Effector CD8-positive, alpha-beta T cell (primary cell): Measurements from ENCODE around the gene STK35.

Source experiments
- DNase-seq: peaks from one replicate; lab custom pipeline; 2025; lab: John Stamatoyannopoulos, UW

Gene STK35

DNA sequence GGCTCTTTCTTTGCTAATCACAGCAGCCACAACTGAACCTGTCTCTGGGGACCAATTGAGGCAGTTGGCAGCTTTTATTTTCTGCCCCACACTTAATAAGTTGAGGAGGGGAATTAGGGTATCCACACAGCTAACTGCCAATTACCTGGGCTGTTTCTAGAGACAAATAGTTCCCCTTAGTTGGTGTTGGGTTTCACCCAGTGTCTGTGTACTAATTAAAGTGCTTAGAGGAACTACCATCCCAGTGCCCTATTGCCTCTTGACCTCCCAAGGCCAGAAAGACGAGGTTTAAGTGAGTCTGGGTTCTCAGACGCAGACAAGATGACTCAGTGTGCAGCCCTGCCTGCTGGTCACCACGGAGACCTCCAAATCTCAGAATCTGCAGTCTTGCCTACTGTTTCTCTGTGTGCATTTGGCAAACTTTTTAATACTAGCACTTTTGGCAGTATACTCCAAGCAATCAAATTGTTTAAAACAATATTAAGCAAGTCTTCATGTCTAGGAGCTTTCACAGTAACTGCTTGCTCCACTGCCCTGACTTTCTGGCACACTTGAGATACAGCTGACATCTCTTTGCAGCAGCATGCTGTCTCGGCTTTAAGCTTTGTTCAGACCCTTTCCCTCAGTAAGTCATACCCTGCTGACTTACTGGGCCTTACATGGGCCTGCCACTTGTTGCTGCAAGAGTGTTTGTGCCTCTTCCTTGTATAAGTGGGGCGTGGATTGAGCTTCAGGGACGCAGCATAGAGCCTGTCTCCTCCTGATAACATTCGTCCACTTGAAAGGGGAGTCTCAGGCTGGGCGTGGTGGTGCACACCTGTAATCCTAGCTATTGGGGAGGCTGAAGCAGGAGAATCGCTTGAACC is 31.9 kb downstream of the STK35 start:
- no peak for DNase-seq

DNA sequence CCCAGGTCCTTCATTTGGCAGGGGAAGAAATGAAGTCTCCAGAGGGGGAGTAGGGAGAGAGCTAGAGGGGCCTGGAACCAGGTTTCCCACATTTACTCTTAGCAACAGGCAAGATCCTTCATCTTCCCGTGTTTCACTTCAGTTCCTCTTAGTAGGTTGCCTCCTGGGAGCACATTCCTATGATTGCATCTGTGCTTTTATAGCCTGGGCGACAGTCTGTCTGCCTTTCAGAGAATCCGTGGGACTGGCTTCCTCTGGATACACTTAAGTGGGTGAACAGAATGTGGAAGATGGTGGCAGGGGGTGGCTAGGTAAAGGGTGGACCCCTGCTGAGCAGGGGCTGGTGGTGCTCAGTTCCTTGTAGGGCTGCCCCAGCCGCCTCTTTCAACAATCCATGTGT is 33.4 kb downstream of the STK35 start:
- no peak for DNase-seq

DNA sequence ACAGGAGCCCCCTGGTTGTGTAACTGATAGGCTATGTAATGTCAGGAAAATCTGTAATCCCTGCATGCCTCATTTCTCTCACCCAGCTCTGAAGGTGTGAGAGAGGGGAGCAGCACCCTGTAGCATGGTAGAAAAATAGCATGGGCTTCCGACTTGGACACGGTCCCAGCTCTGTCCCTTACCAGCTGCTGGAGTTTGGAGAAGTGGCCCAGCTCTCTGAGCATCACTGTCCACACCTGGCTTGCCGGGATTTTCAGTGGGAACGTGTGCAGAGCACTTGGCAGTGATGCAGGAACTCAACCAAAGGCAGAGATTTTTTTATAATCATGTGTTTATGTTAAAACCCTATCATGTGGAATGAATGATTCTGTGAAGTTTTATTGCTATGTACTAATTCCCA is 34.6 kb downstream of the STK35 start:
- DNase-seq, result no peak

DNA sequence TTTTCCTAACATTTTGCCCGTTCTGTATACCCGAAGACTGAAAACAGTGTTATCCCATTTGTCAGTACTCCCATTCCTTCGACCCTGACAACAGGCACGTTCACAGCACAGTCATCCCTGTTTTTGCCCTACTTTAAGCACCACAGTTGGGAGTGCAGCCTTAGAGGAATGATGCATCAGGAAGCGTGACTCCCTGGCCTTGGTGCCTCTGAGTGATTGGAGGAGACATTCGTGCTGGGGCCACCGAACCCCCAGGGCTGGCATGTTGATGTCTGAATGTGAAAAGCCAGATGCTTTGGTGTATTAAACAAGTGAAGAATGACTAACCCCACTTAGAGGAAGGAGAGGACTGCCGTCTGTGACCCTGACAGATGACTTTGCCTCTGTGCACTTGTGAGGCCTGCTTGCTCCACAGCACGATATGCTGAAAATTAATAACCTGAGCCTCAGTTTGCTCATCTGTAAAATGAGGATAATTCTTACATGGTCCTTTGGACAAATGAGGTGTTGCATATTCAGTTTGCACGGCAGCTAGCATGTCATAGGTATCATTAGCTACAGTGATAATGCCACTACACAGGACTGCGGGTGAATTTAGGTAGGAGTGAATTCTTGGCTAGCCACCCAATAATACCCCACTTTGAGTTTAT is 36.0 kb downstream of the STK35 start:
- DNase-seq, result no peak

DNA sequence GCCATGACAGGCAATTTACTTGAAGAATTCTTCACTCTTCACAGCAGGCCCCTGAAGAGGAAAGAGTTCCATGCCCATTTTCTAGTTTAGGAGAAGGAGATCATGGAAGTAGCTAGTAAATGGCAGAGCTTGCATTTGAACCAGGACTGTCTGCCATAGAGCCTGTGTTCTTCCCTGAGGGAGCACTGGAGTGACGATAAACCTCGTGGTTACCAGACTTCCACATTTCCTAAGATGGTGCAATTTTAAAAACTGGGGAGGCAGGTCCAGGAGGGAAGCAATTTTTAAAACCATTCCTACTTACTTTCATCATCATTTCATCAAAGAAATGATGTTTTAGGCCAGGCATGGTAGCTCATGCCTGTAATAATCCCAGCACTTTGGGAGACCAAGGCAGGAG is 36.8 kb downstream of the STK35 start:
- no peak for DNase-seq

DNA sequence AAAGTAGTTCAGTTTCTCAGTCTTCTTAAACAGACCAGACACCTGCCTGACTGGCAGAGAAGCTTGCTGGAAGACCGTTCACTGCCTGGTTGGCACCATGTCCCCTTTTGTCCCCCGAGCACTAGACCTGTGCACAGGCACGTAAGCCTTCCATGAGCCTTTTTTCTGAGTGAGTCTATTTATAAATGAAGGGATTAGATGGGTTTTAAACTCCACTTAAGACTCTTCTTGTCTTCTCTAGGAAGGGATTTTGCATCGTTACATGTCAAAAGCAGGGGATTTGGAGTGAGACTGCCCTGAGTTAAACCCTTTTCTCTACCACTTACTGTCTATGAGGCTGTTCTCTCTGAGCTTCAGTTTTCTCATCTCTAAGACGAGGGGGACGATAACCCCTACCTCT is 37.6 kb downstream of the STK35 start:
- DNase-seq, result no peak

DNA sequence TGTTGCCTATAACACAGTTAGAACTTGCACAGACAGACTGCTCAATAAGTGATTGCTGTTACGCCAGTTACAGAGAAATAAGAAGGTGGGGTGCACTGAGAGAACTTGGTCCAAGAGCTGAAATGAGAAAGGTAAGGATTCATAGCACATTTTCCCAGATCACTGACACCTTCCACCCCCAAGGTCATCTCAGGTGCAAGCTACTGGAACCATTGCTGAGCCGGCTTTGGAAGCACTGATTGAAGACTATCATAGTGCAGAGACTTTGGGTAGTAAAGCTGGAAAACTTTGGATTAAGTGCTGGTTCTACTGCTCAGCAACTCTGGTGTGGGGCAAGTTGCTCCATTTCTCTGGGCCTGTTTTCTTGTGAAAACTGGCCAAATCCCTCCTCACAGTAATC is 38.1 kb downstream of the STK35 start:
- no peak for DNase-seq

DNA sequence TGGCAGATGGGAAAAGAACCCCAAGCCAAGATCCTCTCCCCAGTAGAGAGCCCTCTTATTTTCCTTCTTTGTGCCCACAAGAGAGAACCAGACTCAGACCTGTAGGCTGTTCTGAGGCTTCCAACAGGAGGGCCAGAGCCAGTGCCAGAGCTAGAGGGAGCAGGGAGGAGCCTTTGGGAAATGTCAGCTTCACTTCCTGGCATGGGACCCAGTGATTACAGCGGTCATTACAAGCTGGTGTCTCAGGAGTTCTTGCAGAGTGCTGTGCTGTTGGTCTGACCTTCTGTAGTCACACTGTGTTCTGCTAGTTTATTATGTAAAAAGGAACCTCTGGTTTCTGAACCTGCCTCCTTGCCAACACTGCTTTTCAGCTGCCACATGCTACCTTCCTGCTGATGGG is 38.9 kb downstream of the STK35 start:
- no peak for DNase-seq

DNA sequence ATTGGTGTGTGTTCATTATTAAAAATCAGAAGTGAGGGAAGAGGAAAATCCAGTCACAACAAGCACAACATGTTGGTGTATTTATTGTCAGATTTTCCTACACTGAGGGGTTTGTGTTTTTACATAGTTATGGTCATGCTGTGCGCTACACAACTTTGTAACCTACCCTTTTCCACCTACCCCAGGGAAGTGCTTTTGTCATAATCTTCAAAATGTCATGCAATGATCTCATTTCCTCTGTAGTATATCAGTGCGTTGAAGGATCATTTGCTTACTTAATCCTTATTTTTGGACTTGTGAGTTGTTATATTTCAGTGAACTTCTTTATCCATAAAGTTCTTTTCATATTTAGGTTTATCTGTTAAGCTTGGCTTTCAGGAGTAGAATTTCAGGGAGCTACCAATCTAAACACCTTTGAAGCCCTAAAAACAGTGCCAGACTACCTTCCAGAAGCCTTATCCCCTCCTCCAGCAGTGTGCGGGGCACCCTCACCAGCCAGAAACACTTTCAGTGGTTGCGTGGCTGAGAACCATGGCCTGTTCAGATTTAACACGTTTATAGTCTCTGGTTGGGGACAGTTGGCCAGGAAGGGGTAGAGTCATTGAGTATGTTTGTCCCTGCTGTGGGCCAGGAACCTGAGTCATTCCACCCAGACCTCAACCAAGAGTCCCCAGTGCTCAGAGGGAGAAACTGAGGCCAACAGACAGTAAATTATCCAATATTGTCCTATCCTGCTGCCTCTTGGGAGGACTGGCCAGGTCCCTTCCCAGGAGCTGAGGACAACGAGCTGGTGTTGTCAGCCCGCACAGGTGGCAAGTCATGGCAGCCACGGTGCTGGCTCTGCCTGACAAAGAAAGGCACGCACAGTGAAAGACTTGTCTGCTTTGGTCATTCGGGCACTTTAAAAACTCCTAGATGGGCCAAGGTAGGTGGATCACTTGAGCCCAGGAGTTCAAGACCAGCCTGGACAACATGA is 40.3 kb downstream of the STK35 start:
- no peak for DNase-seq

DNA sequence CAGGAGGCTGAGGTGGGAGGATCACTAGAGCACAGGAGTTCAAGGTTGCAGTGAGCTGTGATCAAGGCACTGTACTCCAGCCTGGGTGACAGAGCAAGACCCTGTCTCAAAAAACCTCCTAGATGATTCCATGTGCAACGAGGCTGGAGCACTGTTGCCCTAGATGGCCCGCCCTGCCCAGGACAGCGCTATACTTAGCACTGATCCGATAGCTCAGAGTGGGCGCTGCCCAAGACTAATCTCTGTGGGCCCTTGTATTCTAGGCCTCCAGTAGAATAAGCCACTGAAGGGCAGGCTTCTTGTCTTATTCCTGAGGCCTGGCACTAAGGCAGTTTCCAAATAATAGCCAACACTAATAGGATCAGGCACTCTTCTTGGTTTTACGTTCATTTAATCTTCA is 41.0 kb downstream of the STK35 start:
- no peak for DNase-seq

DNA sequence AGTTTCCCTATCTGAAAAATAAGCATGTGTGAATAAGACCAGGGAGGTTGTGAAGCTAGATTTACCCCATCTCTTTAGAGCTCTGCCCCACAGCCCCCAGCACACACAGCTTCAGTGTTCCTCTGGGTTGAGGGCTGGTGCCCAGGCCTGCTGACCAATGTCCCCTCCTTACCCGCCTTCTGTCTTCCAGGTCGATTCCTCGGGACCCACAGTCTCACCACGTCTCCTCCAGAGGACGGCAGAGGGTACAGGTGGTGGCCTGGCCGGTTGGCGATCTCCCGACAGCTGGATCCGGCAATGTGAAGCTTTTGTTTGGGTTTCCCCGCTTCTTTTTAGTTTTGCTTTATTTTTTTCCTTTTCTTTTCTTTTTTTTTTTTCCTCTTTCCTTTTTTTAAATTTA is 42.0 kb downstream of the STK35 start:
- DNase-seq, result no peak

DNA sequence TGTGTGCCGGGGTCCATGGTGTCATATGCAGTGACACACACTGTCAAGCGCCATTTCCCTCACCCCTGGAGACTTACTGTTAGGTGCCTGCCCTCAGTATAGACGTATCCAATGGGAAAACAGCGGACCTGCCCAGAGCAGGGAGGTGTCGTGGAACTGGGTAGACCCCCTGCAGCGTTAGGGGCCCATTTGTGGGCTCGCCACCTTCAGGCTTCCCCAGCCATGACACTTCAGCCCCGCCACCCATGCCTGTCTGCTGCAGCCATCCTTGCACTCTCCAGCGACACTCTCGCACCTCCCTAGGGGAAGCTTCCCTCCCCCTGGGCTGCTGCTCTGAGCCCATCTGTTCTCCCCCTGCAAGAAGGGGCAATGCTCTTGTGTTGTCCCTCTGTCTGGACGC is 43.2 kb downstream of the STK35 start:
- DNase-seq, result no peak

DNA sequence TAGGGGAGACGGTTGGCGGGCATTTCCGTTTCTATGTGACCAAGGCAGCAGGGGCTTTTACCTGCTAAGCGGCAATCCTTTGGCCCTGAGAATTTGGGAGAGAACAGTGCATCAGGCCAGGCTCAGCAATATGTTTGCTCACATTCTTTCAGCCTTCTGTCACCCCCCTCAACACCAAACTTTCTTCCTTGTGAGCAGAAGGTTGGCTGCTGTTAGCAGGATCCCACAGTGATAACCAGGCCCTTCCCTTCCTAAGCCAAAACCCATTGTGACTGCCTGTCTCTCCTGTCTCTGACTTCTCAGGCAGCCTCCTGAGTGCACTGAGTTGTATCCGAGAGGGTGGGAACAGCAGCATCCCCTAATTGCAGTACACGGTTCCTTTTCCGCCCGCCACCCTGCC is 43.7 kb downstream of the STK35 start:
- DNase-seq, result no peak

DNA sequence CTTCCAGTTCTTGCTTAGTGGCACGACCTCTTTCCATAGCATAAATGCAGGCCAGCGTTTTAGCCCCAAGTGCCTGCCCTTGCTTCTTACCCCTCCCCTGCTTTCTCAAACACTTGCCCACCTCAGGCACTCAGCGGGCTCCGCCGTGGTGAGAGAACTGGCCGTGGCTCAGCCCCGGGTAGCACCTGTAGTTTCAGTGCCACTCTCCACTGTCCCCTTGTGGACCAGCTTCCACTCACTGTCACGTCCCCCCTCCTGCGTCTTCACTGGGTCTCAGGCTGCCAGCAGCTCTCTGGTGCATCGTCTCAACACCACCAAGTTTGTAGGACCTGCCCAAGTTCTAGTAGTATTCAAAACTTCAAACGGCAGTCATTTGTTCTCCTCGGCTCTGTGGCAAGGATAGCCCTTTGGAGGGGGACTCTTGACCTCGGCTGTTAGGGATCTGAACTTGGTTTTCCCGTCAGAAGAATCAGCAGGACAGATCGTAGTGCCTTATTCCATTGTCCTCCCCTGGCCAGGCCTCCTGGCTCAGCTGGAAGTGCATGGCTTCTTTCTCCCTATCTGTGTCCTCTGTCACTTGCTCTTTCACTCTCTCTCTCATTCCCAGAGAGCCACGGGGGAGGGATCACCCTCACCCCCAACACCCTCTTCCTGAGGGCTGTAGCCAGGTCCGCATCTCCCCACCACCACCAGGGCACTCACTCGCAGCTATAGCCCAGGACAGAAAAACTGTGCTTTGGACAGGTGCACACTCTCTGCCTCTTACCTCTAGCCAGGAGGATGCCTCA is 44.6 kb downstream of the STK35 start:
- no peak for DNase-seq

DNA sequence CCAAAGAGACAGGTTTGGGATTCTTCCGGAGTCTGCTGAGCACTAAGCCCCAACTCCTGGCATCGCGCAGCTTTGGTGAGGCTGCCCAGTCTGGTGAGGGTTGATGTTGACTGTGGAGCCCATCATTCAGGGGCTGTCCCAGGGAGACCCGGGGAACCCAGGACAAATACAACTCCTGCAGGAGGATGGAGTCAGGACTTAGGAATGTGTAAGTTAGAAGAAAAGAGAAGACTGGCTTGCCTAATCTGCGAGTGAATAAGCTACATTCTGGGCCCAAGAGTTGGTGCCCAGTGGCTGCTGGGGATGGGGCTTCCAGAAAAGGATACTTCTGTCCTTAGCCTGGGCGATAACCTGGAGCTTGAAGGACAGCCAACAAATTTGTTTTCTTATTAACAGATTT is 47.9 kb downstream of the STK35 start:
- no peak for DNase-seq

DNA sequence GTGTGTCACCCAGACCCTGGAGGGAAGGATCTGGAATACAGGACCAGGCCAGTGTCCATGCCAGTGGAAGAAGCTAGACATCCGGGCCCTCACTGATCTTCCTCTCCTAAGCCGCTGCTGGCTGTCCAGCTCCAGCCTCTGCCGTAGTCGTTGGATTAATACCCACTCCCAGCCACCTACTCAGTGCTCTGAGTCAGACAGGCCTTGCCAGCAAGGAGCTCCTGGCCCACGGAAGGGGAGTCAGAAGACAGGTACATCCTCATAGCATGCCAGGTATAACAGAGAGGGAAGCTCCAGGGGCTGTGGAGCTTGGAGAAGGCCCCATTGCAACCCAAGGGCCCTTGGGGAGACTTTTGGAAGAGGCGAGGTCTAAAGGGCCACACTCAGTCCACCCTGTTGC is 49.0 kb downstream of the STK35 start:
- no peak for DNase-seq

DNA sequence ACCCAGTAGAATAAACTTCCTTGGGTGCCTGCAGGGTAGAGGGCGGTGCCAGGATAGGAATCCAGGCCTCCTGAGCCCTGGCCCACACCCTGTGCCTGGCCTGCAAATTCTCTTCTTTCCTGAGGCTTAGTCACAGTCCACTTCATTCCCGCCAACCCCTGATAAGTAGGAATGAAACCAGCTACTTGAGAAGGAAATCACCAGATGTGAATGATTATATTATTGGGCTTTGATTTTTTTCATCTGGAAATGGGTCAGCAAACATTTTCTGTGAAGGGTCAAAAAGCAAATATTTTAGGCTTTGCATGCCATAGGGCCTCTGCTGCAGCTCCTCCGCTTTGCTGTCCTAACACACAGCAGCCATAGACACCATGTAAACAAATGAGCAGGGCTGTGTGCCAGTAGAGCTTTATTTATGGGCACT is 50.2 kb downstream of the STK35 start:
- DNase-seq, result no peak

DNA sequence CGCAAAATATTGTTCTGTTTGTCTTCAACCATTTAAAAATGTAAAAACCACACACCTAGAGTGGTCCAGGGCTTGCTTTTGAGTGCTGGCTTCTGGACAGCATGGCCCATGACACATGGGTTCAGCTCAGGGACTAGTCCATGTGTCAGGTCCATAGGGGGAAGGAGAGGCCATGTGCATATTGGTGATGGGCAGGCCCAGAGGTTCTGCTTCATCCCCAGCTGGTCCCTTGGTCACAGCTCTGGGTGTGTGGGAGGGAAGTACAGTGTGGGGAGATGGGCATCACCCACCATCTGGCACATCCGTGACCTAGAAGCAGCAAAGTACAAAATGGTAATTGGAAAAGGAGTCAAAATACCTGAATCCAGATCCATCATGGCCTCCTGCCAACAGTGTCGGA is 50.7 kb downstream of the STK35 start:
- DNase-seq, result no peak

DNA sequence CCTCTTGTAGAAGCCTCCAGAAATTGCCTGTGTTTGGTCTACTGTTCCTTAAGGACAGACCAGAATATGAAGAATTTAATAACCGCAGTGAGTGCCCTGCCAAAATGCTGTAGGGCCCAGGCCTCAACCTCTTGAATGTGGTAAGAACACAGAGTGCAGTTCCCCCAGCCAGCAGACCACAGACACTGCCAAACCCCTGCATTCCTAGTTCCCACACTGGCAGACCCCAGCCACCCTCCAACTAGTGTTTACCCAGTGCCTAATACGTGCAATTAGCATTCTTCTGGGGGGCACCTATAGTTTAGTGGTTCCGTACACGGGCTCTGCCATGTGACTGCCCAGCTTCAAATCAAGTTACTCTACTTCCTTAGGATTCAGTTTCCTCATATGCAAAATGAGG is 51.7 kb downstream of the STK35 start:
- DNase-seq, result no peak

DNA sequence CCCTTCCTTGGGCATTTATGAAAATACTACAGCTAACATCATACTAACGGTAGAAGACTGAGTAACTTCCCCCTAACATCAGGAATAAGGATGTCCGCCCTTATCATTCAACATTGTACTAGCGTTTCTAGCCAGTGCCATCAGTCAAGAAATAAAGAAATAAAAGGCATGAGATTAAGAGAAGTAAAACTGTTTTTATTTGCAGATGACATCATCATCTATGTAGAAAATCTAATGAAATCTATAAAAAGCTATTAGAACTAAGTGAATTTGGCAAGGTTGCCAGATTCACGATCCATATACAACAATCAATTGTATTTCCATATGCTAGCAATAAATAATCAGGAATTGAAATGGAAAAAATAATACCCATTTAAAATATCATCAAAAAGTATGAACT is 54.6 kb downstream of the STK35 start:
- DNase-seq, result no peak
